Testis (tissue), 5 donors: ENCODE measurements around the gene CACTIN. TPM values are rescaled to one million over a fixed set of nuclear protein-coding genes. Genes with fewer than 3 reads are reported as not detected.

Source experiments
- DNase-seq: peaks from one replicate; pipeline ENCODE4 v3.0.0-alpha.2; 2019
- H3K27ac ChIP-seq, 2 donors: fragments of 200-600 bp; sonication (generic); one replicate each; pipeline ENCODE4 v1.5.1; 2019
- H3K27me3 ChIP-seq: fragments of 200-600 bp; sonication (generic); one replicate; pipeline ENCODE4 v1.5.1; 2019
- H3K36me3 ChIP-seq: fragments of 200-600 bp; sonication (generic); one replicate; pipeline ENCODE4 v1.5.1; 2017; ENCODE audit warnings: low read depth; ENCODE audit errors: missing control alignments
- H3K4me1 ChIP-seq: fragments of 200-600 bp; sonication (generic); one replicate; pipeline ENCODE4 v1.5.1; 2019
- H3K4me3 ChIP-seq, 2 donors: fragments of 200-600 bp; sonication (generic); one replicate each; pipeline ENCODE4 v1.5.1; 2017 to 2019
- H3K9me3 ChIP-seq: fragments of 200-600 bp; sonication (generic); one replicate; pipeline ENCODE4 v1.5.1; 2017
- CTCF ChIP-seq, 3 experiments: fragments of 450-650 bp in 2 of 3; fragments of 200-600 bp in 1 of 3; sonication (generic) in 1 of 3; IDR thresholded peaks; one replicate each; pipeline ENCODE4 v1.5.1; 2016 to 2019; ENCODE audit warnings: antibody characterized with exemption in 3 of 3, mild to moderate bottlenecking in 2 of 3, moderate library complexity in 1 of 3
- POLR2A ChIP-seq: fragments of 450-650 bp; IDR thresholded peaks from one replicate; pipeline ENCODE4 v1.6.1; 2017; ENCODE audit warnings: antibody characterized with exemption, mild to moderate bottlenecking, moderate library complexity
- WGBS, 2 donors: methylation state at CpG; one replicate each; pipeline ENCODE4 v1.1.5; 2018; 5-methylcytosine and 5-hydroxymethylcytosine counted together
- intact Hi-C: fragments of 100-400 bp; cut with DNase I; formaldehyde crosslinking; loops from one replicate; pipeline ENCODE4 v1.15.1; 2023; ENCODE audit warnings: low total_unique reads
- long read RNA-seq, 2 donors: transcript quantifications; one replicate each; lab custom pipeline, GENCODE V29; 2026
- polyA plus RNA-seq: library from polyadenylated mRNA; stranded (reverse); fragments of 350-450 nt; fragmentation: Illumina TruSeq; extraction: RNeasy Lipid Tissue Mini Kit (QIAGEN cat#74804); gene quantifications from one replicate; pipeline ENCODE4 v1.2.3, GENCODE V29; 2014; ENCODE audit warnings: low read depth, low replicate concordance; ENCODE audit not compliant: insufficient read depth
- total RNA-seq, 2 donors: library from RNA; depleted of rRNA; stranded (reverse); fragments of >200 nt; gene quantifications; one replicate each; pipeline ENCODE4 v1.2.3, GENCODE V29; 2016

Gene CACTIN
- total RNA-seq = 10 to 100 TPM; 52.8 to 57.5 TPM
- 26.9 TPM for polyA plus RNA-seq
- long read RNA-seq, donor 1, partial matches to known transcripts = 0 of 2 reads
- long read RNA-seq, donor 1, other reads (novel, unspliced or antisense) = 0 of 2 reads
- long read RNA-seq, donor 2, partial matches to known transcripts = 0 of 5 reads
- long read RNA-seq, donor 2, other reads (novel, unspliced or antisense) = 0 of 5 reads

- TF ChIP-seq POLR2A = peak; percentile 6
- peak in 2 of 3 experiments; percentile 33 to 45 for TF ChIP-seq CTCF (IDR thresholded peaks at IDR 0.05)
- peak within 1 kb of the TSS; percentile 93 to 96 for H3K4me3 ChIP-seq
- H3K36me3 ChIP-seq = no peaks in the 10 kb centered on the region
- 0% methylated on average over 51 to 70 of the region's 80 CpGs for WGBS, 2 donors
- no peaks in the 10 kb centered on the region for H3K9me3 ChIP-seq
- peak; percentile 99 for DNase-seq
- no peaks in the 10 kb centered on the region for H3K27me3 ChIP-seq
- H3K4me1 ChIP-seq = peaks cover 18% of the 10 kb centered on the region
- H3K27ac ChIP-seq = peak within 1 kb of the TSS; percentile 85 to 97
- intact Hi-C loops = no loop called here
Measured at GRCh38 chr19:3626473-3627350, at the start of gene CACTIN. TSS of gene CACTIN (minus strand) at chr19:3626790. CDS start at chr19:3626762, 28 bp downstream.

GRCh38 chr19:3674784-3675543 lies 48.4 kb upstream of the CACTIN start:
- WGBS, 2 donors = 90 to 95% methylated on average over 13 of the region's 13 CpGs
- intact Hi-C loops = no loop called here
- H3K27ac ChIP-seq = no peak overlapping the region

GRCh38 chr19:3673506-3674439 lies 47.2 kb upstream of the CACTIN start:
- no peaks in the 10 kb centered on the region for H3K36me3 ChIP-seq
- 96% methylated on average over 8 to 28 of the region's 34 CpGs for WGBS, 2 donors
- H3K27ac ChIP-seq = no peak overlapping the region
- no peak for TF ChIP-seq CTCF (IDR thresholded peaks at IDR 0.05)
- no peak for TF ChIP-seq POLR2A
- H3K9me3 ChIP-seq = no peaks in the 10 kb centered on the region
- intact Hi-C loops = no loop called here
- H3K27me3 ChIP-seq = no peaks in the 10 kb centered on the region
- DNase-seq = no peak
- peaks cover 35% of the 10 kb centered on the region for H3K4me1 ChIP-seq
- no peak overlapping the region for H3K4me3 ChIP-seq

More at GRCh38 chr19:3674784-3675543, 48.4 kb upstream of the CACTIN start:
- no peaks in the 10 kb centered on the region for H3K27me3 ChIP-seq
- no peaks in the 10 kb centered on the region for H3K36me3 ChIP-seq
- no peak for DNase-seq
- no peaks in the 10 kb centered on the region for H3K9me3 ChIP-seq
- H3K4me1 ChIP-seq = peaks cover 23% of the 10 kb centered on the region
- no peak overlapping the region for H3K4me3 ChIP-seq
- TF ChIP-seq POLR2A (no peak), CTCF (IDR thresholded peaks at IDR 0.05) (no peak)

GRCh38 chr19:3672993-3673392 lies 46.4 kb upstream of the CACTIN start:
- intact Hi-C loops = no loop called here
- H3K4me1 ChIP-seq = peaks cover 39% of the 10 kb centered on the region

More at GRCh38 chr19:3672993-3673392, 46.4 kb upstream of the CACTIN start:
- Histone ChIP-seq H3K27ac (peak overlapping the region in 1 of 2 donors; percentile 97), H3K27me3 (no peaks in the 10 kb centered on the region), H3K9me3 (no peaks in the 10 kb centered on the region), H3K4me3 (no peak overlapping the region), H3K36me3 (no peaks in the 10 kb centered on the region)
- no peak for DNase-seq
- TF ChIP-seq CTCF (IDR thresholded peaks at IDR 0.05) (no peak), POLR2A (no peak)
- 89 to 95% methylated on average over 6 to 13 of the region's 13 CpGs for WGBS, 2 donors
